Loucy (cell line): Measurements from ENCODE around the gene CDK11B.
"Not testable (repeated sequence)": the region's sequence is repeated elsewhere in the genome, so short reads cannot be mapped to it uniquely, and the experiment has no call there.

Source experiments
- H2AFZ ChIP-seq: fragments of 200-600 bp; sonication (generic); 2 replicates; pipeline ENCODE4 v1.6.0; 2016; ENCODE audit warnings: antibody characterized with exemption, mild to moderate bottlenecking, low read length, moderate library complexity
- H3F3A ChIP-seq: fragments of 200-600 bp; 2 replicates; pipeline ENCODE4 v1.6.0; 2016; ENCODE audit warnings: antibody characterized with exemption, low read depth, mild to moderate bottlenecking
- H3K27me3 ChIP-seq: fragments of 200-600 bp; sonication (generic); 2 replicates; pipeline ENCODE4 v1.6.1; 2014; ENCODE audit warnings: low read length, mild to moderate bottlenecking; ENCODE audit not compliant: insufficient read depth, poor library complexity, severe bottlenecking
- H3K36me3 ChIP-seq: fragments of 200-600 bp; sonication (generic); 2 replicates; pipeline ENCODE4 v1.6.1; 2016; ENCODE audit warnings: low read length; ENCODE audit not compliant: insufficient read depth
- H3K4me1 ChIP-seq: fragments of 200-600 bp; sonication (generic); 2 replicates; pipeline ENCODE4 v1.5.1; 2014; ENCODE audit warnings: low read length, mild to moderate bottlenecking; ENCODE audit not compliant: insufficient read depth, poor library complexity, severe bottlenecking
- H3K4me2 ChIP-seq: fragments of 200-600 bp; sonication (generic); 2 replicates; pipeline ENCODE4 v1.6.0; 2014; ENCODE audit warnings: antibody characterized with exemption, low read length, low read depth, mild to moderate bottlenecking; ENCODE audit not compliant: poor library complexity, severe bottlenecking
- H3K4me3 ChIP-seq: fragments of 200-600 bp; sonication (generic); 2 replicates; pipeline ENCODE4 v1.5.1; 2014; ENCODE audit warnings: low read length, mild to moderate bottlenecking, mixed read lengths; ENCODE audit not compliant: poor library complexity, severe bottlenecking
- H3K79me2 ChIP-seq: fragments of 200-600 bp; sonication (generic); 2 replicates; pipeline ENCODE4 v1.6.1; 2014; ENCODE audit warnings: low read length; ENCODE audit not compliant: insufficient read depth
- H3K9ac ChIP-seq: fragments of 200-600 bp; sonication (generic); 2 replicates; pipeline ENCODE4 v1.6.0; 2014; ENCODE audit warnings: mild to moderate bottlenecking, low read depth, low read length, moderate library complexity; ENCODE audit not compliant: poor library complexity, severe bottlenecking
- H3K9me2 ChIP-seq: fragments of 200-600 bp; sonication (generic); replicated peaks from 2 replicates; pipeline ENCODE4 v1.6.1; 2016; ENCODE audit warnings: low read depth, low read length, mixed read lengths
- H3K9me3 ChIP-seq: fragments of 200-600 bp; sonication (generic); 2 replicates; pipeline ENCODE4 v1.6.1; 2014; ENCODE audit warnings: mild to moderate bottlenecking, antibody characterized with exemption, low read length, low read depth; ENCODE audit not compliant: insufficient read depth
- H4K20me1 ChIP-seq: fragments of 200-600 bp; sonication (generic); 2 replicates; pipeline ENCODE4 v1.6.0; 2014; ENCODE audit warnings: antibody characterized with exemption, low read length, mild to moderate bottlenecking; ENCODE audit not compliant: insufficient read depth, poor library complexity, severe bottlenecking
- CTCF ChIP-seq: fragments of 200-600 bp; sonication (generic); conservative IDR thresholded peaks from 2 replicates; pipeline ENCODE4 v1.5.1; 2014; ENCODE audit warnings: mild to moderate bottlenecking, antibody characterized with exemption, low read length

The CDK11B gene

DNA sequence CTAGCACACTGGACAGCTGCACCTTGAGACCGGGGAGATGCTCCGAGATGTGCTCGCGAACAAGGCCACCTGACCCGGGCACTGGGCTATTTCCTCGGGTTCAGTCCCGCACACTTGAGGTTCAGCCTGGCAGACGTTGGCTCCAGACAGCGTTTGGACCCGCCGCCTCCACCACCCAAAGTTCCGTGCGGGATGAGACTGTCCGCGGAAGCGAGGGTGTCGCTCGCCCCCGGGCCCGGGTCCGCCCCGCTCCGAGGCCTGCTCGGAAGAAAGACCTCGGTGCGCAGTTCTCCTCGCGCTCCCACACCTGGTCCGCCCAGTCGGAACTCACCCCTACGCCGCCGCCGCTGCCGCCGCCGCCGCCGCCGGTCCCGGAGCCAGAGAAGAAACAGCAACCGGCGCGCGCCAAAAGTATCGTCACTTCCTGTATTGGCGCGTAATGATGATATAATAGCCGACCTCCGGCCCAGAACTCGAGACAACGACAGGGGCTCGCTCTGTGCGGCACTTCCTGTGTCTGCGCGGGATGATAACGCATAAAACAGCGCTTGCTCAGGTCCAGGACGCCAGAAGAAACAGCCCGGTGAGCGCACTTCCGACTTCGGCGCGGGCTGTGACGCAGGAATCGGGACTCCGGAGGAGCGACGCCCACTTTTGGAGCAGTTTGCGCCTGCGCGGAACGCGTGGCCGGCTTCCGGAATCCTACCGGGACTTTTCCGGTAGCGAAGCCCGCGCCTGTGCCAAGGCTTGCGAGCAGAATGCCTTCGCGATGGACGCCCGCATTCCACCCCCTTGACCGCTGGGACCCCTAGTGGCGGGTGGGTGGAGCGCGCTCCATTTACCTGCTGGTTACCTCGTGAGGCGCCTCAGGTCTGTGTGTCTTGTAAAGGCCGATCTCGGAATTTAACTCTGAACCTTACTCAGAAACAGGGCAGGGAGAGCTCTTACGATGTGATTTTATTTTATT, at the start of gene CDK11B:
Gene CDK11B, minus strand, starts transcription at position 422 of the 967 bp plus-strand sequence. CDS start 1,519 bp downstream, outside the sequence.
- peaks cover 16% of the 10 kb centered on the region; the same call in 1 of the 2 replicates for H3K79me2 ChIP-seq
- peak within 1 kb of the TSS; percentile 73; the same call in 1 of the 2 replicates for H2AFZ ChIP-seq
- H3K4me3 ChIP-seq: peak within 1 kb of the TSS; percentile 78
- not testable (repeated sequence) for H3F3A ChIP-seq, H3K9me3 ChIP-seq, H3K9me2 ChIP-seq, H4K20me1 ChIP-seq, H3K4me1 ChIP-seq, H3K27me3 ChIP-seq
- peak within 1 kb of the TSS; percentile 68 for H3K9ac ChIP-seq
- H3K36me3 ChIP-seq: peaks cover 10% of the 10 kb centered on the region; the same call in 1 of the 2 replicates
- H3K4me2 ChIP-seq: peak within 1 kb of the TSS; percentile 59
- 0 out of 2 replicates have a peak, but pooled peaks have one; percentile 19 for TF ChIP-seq CTCF

GRCh38 chr1:1707897-1708296, 49.1 kb upstream of the CDK11B start:
- not testable (repeated sequence) for H3K4me2 ChIP-seq, H3K4me3 ChIP-seq, H3K9me2 ChIP-seq, H3K4me1 ChIP-seq, H3K9ac ChIP-seq, H3K9me3 ChIP-seq, H3F3A ChIP-seq, H3K79me2 ChIP-seq, H4K20me1 ChIP-seq, H3K36me3 ChIP-seq, H3K27me3 ChIP-seq, H2AFZ ChIP-seq

GRCh38 chr1:1707241-1707640, 48.4 kb upstream of the CDK11B start:
- H3K4me3 ChIP-seq, H3K79me2 ChIP-seq, H3K9me3 ChIP-seq, H3F3A ChIP-seq, H3K9me2 ChIP-seq, H2AFZ ChIP-seq, H3K4me1 ChIP-seq, H3K9ac ChIP-seq, H3K36me3 ChIP-seq, H4K20me1 ChIP-seq, H3K4me2 ChIP-seq, H3K27me3 ChIP-seq: not testable (repeated sequence)

GRCh38 chr1:1705623-1706022, 46.8 kb upstream of the CDK11B start:
- not testable (repeated sequence) for H3K9ac ChIP-seq, H3K4me1 ChIP-seq, H3K36me3 ChIP-seq, H3K4me2 ChIP-seq, H3K9me3 ChIP-seq, H3K4me3 ChIP-seq, H3F3A ChIP-seq, H3K9me2 ChIP-seq, H3K79me2 ChIP-seq, H3K27me3 ChIP-seq, H2AFZ ChIP-seq, H4K20me1 ChIP-seq

DNA sequence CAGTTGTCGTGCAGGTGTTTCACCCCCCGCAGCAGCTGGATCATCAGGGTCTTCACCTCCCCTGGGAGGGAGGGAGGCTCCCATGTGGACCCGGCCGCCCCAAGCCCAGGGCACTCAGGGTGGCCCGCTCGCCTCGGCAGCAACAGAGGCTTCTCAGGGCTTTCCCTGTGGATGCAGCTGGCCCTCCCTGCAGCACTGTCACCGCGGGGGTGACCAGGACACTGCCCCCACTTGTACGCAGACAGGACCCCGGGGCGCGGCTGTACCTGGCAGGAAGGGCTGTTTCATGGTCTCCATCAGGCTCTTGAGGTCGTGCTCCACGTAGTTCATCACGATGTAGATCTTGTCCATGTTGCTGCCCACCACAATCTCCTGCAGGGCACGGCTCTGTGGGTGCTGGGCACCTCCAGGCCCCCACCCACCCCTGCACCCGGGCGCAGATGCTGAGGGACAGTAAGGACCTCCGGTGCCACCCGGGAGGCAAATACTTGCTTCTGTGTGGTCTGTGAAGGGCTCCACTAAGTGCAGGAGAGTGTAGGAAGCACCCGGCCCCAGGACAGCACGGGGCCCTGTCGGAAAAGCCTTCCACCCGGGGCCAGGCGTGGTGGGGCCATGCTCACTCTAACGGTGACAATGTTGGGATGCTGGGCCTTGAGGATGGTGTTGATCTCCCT, 45.6 kb upstream of the CDK11B start:
- not testable (repeated sequence) for H4K20me1 ChIP-seq, H3K4me1 ChIP-seq, H3K27me3 ChIP-seq, H3K4me2 ChIP-seq, H3K9me3 ChIP-seq, H3K9ac ChIP-seq, H3K4me3 ChIP-seq, H3K9me2 ChIP-seq, H3F3A ChIP-seq, H3K36me3 ChIP-seq, H2AFZ ChIP-seq, H3K79me2 ChIP-seq
